ENCODE measurements around the gene RHBDD2. TPM values are rescaled to one million over a fixed set of nuclear protein-coding genes. Genes with fewer than 3 reads are reported as not detected.
"Not testable (repeated sequence)": the region's sequence is repeated elsewhere in the genome, so short reads cannot be mapped to it uniquely, and the experiment has no call there.

The RHBDD2 gene
- total and polyA plus RNA-seq, 8 donors: 21.6 to 106 (median 27.9) TPM

DNA sequence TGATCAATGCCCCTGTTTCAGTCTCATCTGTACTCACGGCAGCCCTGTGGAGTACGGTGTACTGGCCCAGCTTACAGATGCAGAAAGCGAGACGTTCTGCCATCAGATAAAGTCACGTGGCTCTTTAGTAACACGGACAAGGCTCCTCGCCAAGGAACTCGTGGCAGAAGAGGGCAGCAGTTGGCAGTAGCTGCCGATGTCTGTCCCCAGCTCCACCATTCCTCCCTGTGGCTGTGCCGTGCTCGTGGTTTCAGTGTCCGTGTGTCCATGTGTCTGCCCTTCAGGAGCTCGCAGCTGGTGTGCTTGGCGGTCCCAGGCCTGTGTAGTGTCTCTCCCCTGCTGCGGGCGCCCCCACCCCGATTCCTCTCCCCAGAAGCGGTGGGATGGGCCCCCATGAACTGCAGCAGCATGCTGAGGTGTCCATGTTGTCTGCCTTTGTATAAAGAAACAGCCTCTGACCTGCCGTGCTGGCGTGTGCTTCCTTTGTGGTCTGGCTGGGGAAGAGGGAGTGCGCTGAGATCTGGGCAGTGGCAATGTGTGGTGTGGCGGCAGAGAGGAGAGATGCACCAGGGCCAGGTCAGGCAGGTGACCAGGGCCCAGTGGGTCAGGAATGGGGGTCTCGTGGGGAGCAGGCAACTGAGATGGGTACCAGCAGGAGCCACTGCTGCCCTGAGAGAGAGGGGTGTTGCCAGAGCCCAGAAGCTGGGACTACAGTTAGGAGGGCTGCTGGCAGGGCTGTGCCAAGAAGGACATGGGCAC is 9.8 kb downstream of the RHBDD2 start:
- no peak overlapping the region for H3K27ac ChIP-seq
- FAIRE-seq (no peak), DNase-seq (no peak), ATAC-seq (no peak)
- intact Hi-C loops (cut with DNase I): no loop called here
- peaks cover 0 to 35% (median 17%) of the 10 kb centered on the region in 3 donors for H3K36me3 ChIP-seq
- H3K27me3 ChIP-seq: no peaks in the 10 kb centered on the region
- no peak for TF ChIP-seq CTCF (IDR thresholded peaks at IDR 0.05)
- no peaks in the 10 kb centered on the region for H3K9me3 ChIP-seq
- H3K4me1 ChIP-seq: no peaks in the 10 kb centered on the region
- no peak overlapping the region for H3K4me3 ChIP-seq
- 76 to 84% methylated on average over 23 of the region's 23 CpGs for WGBS, 2 donors

GRCh38 chr7:75889223-75889825 is 10.5 kb downstream of the RHBDD2 start:
- H3K4me1 ChIP-seq: no peaks in the 10 kb centered on the region
- peak in 1 of 4 donors; percentile 4 for ATAC-seq
- intact Hi-C loops (cut with DNase I): no loop called here

GRCh38 chr7:75889826-75890225 is 11.0 kb downstream of the RHBDD2 start:
- no peak for FAIRE-seq
- no peak for DNase-seq
- intact Hi-C loops (cut with DNase I): no loop called here
- no peaks in the 10 kb centered on the region for H3K9me3 ChIP-seq
- H3K36me3 ChIP-seq: peaks cover 0 to 23% (median 10%) of the 10 kb centered on the region in 3 donors
- H3K4me1 ChIP-seq: no peaks in the 10 kb centered on the region
- 91 to 92% methylated on average over 11 of the region's 11 CpGs for WGBS, 2 donors
- no peak overlapping the region for H3K4me3 ChIP-seq
- ATAC-seq: no peak
- H3K27ac ChIP-seq: no peak overlapping the region
- H3K27me3 ChIP-seq: no peaks in the 10 kb centered on the region
- TF ChIP-seq CTCF (IDR thresholded peaks at IDR 0.05): no peak

More at GRCh38 chr7:75889223-75889825, 10.5 kb downstream of the RHBDD2 start:
- DNase-seq (no peak), FAIRE-seq (no peak)
- H3K36me3 ChIP-seq: peaks cover 0 to 28% (median 14%) of the 10 kb centered on the region in 3 donors
- WGBS, 2 donors: 87 to 92% methylated on average over 11 of the region's 11 CpGs
- no peak overlapping the region for H3K27ac ChIP-seq
- TF ChIP-seq CTCF (IDR thresholded peaks at IDR 0.05): no peak
- H3K9me3 ChIP-seq: no peaks in the 10 kb centered on the region
- H3K27me3 ChIP-seq: no peaks in the 10 kb centered on the region
- no peak overlapping the region for H3K4me3 ChIP-seq

DNA sequence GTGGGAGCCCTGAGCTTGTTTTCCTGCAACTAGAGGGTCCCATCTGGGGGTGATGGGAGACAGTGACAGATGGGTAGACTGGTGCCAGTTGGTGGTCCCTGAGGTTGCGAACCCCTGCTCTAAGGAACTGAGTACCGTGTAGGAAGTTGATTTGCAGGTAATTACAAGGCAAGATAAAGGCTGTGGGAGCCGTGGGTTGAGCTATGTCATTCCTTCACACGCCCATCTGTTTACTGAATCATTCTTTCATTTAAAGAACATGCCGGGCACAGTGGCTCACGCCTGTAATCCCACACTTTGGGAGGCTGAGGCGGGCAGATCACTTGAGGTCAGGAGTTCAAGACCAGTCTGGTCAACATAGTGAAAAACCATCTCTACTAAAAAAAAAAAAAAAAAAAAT is 12.4 kb downstream of the RHBDD2 start:
- H3K27me3 ChIP-seq; DNase-seq; H3K4me1 ChIP-seq; intact Hi-C loops (cut with DNase I); ATAC-seq; H3K27ac ChIP-seq; H3K4me3 ChIP-seq; FAIRE-seq; H3K9me3 ChIP-seq: not testable (repeated sequence)
- H3K36me3 ChIP-seq: peaks cover 0 to 11% (median 0%) of the 10 kb centered on the region in 3 donors
- WGBS, 2 donors: 76 to 80% methylated on average over 7 of the region's 7 CpGs

GRCh38 chr7:75891815-75892411 is 13.1 kb downstream of the RHBDD2 start:
- no peak overlapping the region for H3K4me3 ChIP-seq
- intact Hi-C loops (cut with DNase I): no loop called here
- FAIRE-seq (no peak), ATAC-seq (no peak), DNase-seq (no peak)
- H3K27me3 ChIP-seq: no peaks in the 10 kb centered on the region
- H3K9me3 ChIP-seq: no peaks in the 10 kb centered on the region
- TF ChIP-seq CTCF (IDR thresholded peaks at IDR 0.05): no peak
- H3K4me1 ChIP-seq: no peaks in the 10 kb centered on the region
- H3K27ac ChIP-seq: peak overlapping the region in 1 of 4 donors; percentile 60
- H3K36me3 ChIP-seq: peaks cover 0 to 10% (median 0%) of the 10 kb centered on the region in 3 donors
- WGBS, 2 donors: 91 to 96% methylated on average over 7 of the region's 7 CpGs
